Tibial nerve (tissue), 4 donors: ENCODE measurements around the gene CRB3. TPM values are rescaled to one million over a fixed set of nuclear protein-coding genes. Genes with fewer than 3 reads are reported as not detected.

Experiments
- DNase-seq, 2 donors: peaks; one replicate each; pipeline ENCODE4 v3.0.0-alpha.2; 2019; ENCODE audit warnings: low spot score in 2 of 2
- H3K27ac ChIP-seq, 4 donors: fragments of 200-600 bp; sonication (generic) in 3 of 4; one replicate each; pipeline ENCODE4 v1.5.1; 2017 to 2019; ENCODE audit warnings: mild to moderate bottlenecking in 1 of 4
- H3K27me3 ChIP-seq, 2 donors: fragments of 200-600 bp; sonication (generic) in 1 of 2; one replicate each; pipeline versions ENCODE4 v1.5.1 to v1.6.0; 2017 to 2019
- H3K36me3 ChIP-seq, 3 donors: fragments of 200-600 bp; sonication (generic); one replicate each; pipeline ENCODE4 v1.5.1; 2018 to 2019
- H3K4me1 ChIP-seq, 4 donors: fragments of 200-600 bp; sonication (generic) in 3 of 4; one replicate each; pipeline ENCODE4 v1.5.1; 2017 to 2019
- H3K4me3 ChIP-seq, 4 donors: fragments of 200-600 bp; sonication (generic) in 3 of 4; one replicate each; pipeline ENCODE4 v1.5.1; 2017 to 2019; ENCODE audit warnings: mild to moderate bottlenecking in 1 of 4, moderate library complexity in 1 of 4
- H3K9me3 ChIP-seq, 4 donors: fragments of 200-600 bp; sonication (generic) in 3 of 4; one replicate each; pipeline ENCODE4 v1.5.1; 2017 to 2019
- EP300 ChIP-seq, 2 donors: sonication (generic); formaldehyde crosslinking; IDR thresholded peaks; one replicate each; pipeline ENCODE4 v1.6.1; 2017; ENCODE audit warnings: antibody characterized with exemption in 2 of 2, mild to moderate bottlenecking in 1 of 2
- POLR2A ChIP-seq, 2 donors: fragments of 450-650 bp; IDR thresholded peaks; one replicate each; pipeline ENCODE4 v1.6.1; 2017; ENCODE audit warnings: antibody characterized with exemption in 2 of 2, mild to moderate bottlenecking in 2 of 2, moderate library complexity in 2 of 2
- WGBS, 2 donors: methylation state at CpG; one replicate each; pipeline ENCODE4 v1.1.5; 2018; 5-methylcytosine and 5-hydroxymethylcytosine counted together
- total RNA-seq, 4 donors: library from RNA; depleted of rRNA; stranded (reverse); fragments of >200 nt; gene quantifications; one replicate each; pipeline ENCODE4 v1.1.0, GENCODE V29; 2016
- TF ChIP-seq, protein P1 (sequence below), 5 experiments: fragments of 200-600 bp in 3 of 5; fragments of 450-650 bp in 2 of 5; sonication (generic) in 3 of 5; IDR thresholded peaks; one replicate each; pipeline ENCODE4 v1.5.1; 2016 to 2019; ENCODE audit warnings: antibody characterized with exemption in 5 of 5, mild to moderate bottlenecking in 3 of 5, moderate library complexity in 2 of 5

The CRB3 gene
- total RNA-seq, 4 donors from 2014 or later = not detected

DNA sequence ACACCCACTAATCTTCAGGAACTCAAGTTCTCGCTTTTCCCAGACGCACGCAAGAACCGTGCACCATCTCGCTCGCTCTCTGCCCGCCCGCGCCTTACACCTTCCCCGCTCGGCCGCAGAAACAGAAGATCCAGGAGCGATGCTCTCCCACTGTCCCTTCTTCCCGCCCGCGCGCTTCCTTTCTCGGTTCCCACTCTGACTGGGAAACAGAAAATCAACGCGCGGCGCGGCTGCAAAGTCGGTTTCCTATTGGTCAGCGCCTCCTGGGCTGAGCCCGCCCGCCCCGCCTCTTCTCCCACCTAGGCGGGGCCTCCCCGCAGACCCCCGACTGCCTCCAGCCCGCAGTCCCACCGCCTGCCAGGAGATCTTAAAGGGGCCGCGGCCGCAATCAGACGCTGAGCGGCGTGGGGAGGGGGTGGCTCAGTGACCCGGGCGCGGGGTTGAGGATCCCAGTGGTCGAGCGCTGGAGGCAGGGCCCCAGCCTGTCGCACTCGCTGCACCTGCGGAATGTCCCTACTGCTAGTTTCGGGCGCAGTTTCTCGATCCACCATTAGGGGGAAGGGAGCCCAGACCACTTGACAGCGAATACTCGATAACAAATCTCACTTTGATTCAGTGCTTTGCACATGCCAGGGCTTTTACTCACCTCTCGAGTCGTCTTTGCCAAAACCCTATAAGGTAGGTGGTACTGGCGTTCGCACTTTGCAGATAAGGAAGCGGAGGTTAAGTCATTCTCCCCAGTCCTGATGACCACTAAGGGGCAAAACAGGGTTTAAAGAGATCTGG lies 3.8 kb upstream of the CRB3 start:
- H3K9me3 ChIP-seq = peaks cover 0 to 3% (median 0%) of the 10 kb centered on the region in 4 donors
- TF ChIP-seq POLR2A (IDR thresholded peaks at IDR 0.05) = no peak
- peak; percentile 31 to 54 for TF ChIP-seq EP300 (IDR thresholded peaks at IDR 0.05)
- TF ChIP-seq, protein P1, sequence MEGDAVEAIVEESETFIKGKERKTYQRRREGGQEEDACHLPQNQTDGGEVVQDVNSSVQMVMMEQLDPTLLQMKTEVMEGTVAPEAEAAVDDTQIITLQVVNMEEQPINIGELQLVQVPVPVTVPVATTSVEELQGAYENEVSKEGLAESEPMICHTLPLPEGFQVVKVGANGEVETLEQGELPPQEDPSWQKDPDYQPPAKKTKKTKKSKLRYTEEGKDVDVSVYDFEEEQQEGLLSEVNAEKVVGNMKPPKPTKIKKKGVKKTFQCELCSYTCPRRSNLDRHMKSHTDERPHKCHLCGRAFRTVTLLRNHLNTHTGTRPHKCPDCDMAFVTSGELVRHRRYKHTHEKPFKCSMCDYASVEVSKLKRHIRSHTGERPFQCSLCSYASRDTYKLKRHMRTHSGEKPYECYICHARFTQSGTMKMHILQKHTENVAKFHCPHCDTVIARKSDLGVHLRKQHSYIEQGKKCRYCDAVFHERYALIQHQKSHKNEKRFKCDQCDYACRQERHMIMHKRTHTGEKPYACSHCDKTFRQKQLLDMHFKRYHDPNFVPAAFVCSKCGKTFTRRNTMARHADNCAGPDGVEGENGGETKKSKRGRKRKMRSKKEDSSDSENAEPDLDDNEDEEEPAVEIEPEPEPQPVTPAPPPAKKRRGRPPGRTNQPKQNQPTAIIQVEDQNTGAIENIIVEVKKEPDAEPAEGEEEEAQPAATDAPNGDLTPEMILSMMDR (IDR thresholded peaks at IDR 0.05) = peak; percentile 49 to 76 (median 56)
- H3K36me3 ChIP-seq = peaks cover 0 to 27% (median 0%) of the 10 kb centered on the region in 3 donors
- H3K27ac ChIP-seq = peak overlapping the region; percentile 53 to 85 (median 72)
- peak; percentile 92 to 96 for DNase-seq
- peaks cover 0 to 25% of the 10 kb centered on the region in 2 donors for H3K27me3 ChIP-seq
- peaks cover 0 to 32% (median 11%) of the 10 kb centered on the region in 4 donors for H3K4me1 ChIP-seq
- peak overlapping the region; percentile 53 to 87 (median 86) for H3K4me3 ChIP-seq
- WGBS, 2 donors = 1% methylated on average over 41 to 56 of the region's 57 CpGs

DNA sequence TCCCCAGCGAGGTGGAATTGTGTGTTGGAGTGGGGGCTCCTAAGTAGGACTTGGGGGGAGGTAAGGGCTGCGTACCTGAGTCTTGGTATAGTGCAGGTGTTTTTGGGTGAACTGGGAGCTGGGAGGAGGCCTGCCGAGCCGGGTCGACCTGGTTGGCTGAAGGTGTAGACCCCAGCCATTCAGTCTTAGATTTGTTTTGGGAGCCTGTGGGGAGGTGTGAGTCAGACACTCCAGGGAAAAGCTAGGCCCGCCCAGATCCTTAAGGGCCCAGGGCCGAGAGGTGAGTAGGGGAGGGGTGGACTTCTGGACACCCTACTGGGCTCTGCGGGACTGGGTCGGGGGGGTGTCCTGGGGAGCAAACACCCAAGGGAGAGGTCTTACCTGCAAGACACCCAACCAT lies 935 bp downstream of the CRB3 start:
- peak overlapping the region in 1 of 4 donors; percentile 34 for H3K4me3 ChIP-seq
- H3K27me3 ChIP-seq = peaks cover 0 to 26% of the 10 kb centered on the region in 2 donors

DNA sequence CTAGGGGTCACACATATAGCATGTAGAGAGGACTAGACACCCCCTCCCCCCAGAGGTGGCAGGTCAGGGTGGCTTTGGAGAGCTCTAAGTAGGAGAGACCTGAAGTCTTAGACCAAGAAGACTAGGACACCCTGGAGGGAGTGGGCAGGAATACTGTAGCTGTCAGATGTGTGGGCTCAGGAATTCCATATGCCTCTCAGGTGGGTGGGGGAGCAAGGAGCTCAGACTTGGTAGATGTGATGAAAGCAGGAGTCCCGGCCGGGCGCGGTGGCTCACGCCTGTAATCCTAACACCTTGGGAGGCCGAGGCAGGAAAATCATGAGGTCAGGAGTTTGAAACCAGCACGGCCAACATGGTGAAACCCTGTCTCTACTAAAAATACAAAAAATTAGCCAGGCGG lies 1.6 kb downstream of the CRB3 start:
- WGBS, 2 donors = 84 to 89% methylated on average over 8 of the region's 8 CpGs
- Histone ChIP-seq H3K27ac (no peak overlapping the region), H3K4me1 (peaks cover 0 to 10% (median 3%) of the 10 kb centered on the region in 4 donors), H3K9me3 (no peaks in the 10 kb centered on the region), H3K27me3 (peaks cover 0 to 26% of the 10 kb centered on the region in 2 donors), H3K4me3 (no peak overlapping the region), H3K36me3 (no peaks in the 10 kb centered on the region)
- no peak for DNase-seq
- TF ChIP-seq POLR2A (IDR thresholded peaks at IDR 0.05) = no peak
- no peak for TF ChIP-seq EP300 (IDR thresholded peaks at IDR 0.05)
- TF ChIP-seq, protein P1 (IDR thresholded peaks at IDR 0.05) = no peak

More for the DNA sequence above, 935 bp downstream of the CRB3 start:
- DNase-seq = no peak
- Histone ChIP-seq H3K27ac (no peak overlapping the region), H3K36me3 (no peaks in the 10 kb centered on the region), H3K9me3 (no peaks in the 10 kb centered on the region), H3K4me1 (peaks cover 0 to 12% (median 3%) of the 10 kb centered on the region in 4 donors)
- 40 to 54% methylated on average over 9 of the region's 9 CpGs for WGBS, 2 donors
- TF ChIP-seq, protein P1 (IDR thresholded peaks at IDR 0.05) = no peak
- TF ChIP-seq POLR2A (IDR thresholded peaks at IDR 0.05) (no peak), EP300 (IDR thresholded peaks at IDR 0.05) (no peak)

DNA sequence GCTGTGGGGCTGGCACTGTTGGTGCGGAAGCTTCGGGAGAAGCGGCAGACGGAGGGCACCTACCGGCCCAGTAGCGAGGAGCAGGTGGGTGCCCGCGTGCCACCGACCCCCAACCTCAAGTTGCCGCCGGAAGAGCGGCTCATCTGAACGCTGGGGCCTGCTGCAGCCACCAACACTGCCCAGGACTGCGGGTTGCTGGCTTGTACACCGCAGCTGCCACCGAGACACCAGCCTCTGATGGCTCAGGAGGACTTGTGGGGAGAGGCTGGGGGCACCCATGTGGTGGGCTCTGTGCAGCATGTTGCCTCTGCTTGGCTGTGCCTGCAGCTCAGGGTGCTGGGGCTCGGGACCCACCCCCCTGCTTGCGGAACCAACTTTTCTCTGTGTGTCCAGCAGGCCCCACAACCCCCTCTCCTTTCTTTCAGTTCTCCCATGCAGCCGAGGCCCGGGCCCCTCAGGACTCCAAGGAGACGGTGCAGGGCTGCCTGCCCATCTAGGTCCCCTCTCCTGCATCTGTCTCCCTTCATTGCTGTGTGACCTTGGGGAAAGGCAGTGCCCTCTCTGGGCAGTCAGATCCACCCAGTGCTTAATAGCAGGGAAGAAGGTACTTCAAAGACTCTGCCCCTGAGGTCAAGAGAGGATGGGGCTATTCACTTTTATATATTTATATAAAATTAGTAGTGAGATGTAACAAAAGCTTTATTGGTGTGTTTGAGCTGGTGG lies 2.6 kb downstream of the CRB3 start:
- H3K27me3 ChIP-seq = peaks cover 0 to 26% of the 10 kb centered on the region in 2 donors

More for the DNA sequence above, 2.6 kb downstream of the CRB3 start:
- TF ChIP-seq, protein P1 (IDR thresholded peaks at IDR 0.05) = no peak
- TF ChIP-seq POLR2A (IDR thresholded peaks at IDR 0.05) (no peak), EP300 (IDR thresholded peaks at IDR 0.05) (no peak)
- no peak for DNase-seq
- 61 to 77% methylated on average over 8 to 12 of the region's 21 CpGs for WGBS, 2 donors
- Histone ChIP-seq H3K9me3 (no peaks in the 10 kb centered on the region), H3K4me3 (no peak overlapping the region), H3K4me1 (peaks cover 0 to 7% (median 2%) of the 10 kb centered on the region in 4 donors), H3K27ac (no peak overlapping the region), H3K36me3 (no peaks in the 10 kb centered on the region)
